Panc1 (cell line): ENCODE results near the gene PDE3A.

Source experiments
- POLR2AphosphoS5 ChIP-seq: IDR thresholded peaks from 2 replicates; pipeline ENCODE4 v1.6.1; 2012; ENCODE audit warnings: mild to moderate bottlenecking, low read depth, low read length, moderate library complexity
- REST ChIP-seq, 2 experiments: IDR thresholded peaks; 2 replicates each; pipeline ENCODE4 v1.6.1; 2011 to 2012; ENCODE audit warnings: low read depth in 2 of 2, control low read depth in 1 of 2, low read length in 1 of 2, mild to moderate bottlenecking in 1 of 2, moderate library complexity in 1 of 2; ENCODE audit not compliant: insufficient read depth in 1 of 2
- SIN3A ChIP-seq: IDR thresholded peaks from 2 replicates; pipeline ENCODE4 v1.6.1; 2012; ENCODE audit warnings: low read depth, mild to moderate bottlenecking, low read length, moderate library complexity, borderline replicate concordance; ENCODE audit not compliant: insufficient read depth
- TCF7L2 ChIP-seq: IDR thresholded peaks from 2 replicates; pipeline ENCODE4 v1.6.1; 2011; ENCODE audit warnings: mild to moderate bottlenecking, low read depth, low read length, inconsistent platforms
- TF ChIP-seq, protein P1 (sequence below): fragments of 450-650 bp; IDR thresholded peaks from 2 replicates; pipeline ENCODE4 v1.5.1; 2017; ENCODE audit warnings: mild to moderate bottlenecking

DNA sequence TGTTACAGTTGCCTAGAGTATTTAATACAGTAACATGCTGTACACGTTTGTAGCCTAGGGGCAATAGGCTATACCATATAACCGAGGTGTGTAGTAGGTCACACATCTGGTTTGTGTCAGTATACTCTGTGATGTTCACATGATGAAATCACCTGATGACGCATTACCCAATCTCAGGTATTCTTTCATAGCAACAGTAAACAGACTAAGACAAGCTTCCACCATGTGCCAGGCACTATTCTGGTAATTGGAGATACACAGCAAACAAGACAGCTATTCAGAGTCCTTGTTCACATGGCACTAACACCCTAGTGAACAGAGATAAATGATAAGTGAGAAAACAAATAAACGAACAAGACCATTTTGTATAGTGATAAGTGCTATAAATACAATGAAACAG, 3.8 kb upstream of the PDE3A start:
- TF ChIP-seq, protein P1, sequence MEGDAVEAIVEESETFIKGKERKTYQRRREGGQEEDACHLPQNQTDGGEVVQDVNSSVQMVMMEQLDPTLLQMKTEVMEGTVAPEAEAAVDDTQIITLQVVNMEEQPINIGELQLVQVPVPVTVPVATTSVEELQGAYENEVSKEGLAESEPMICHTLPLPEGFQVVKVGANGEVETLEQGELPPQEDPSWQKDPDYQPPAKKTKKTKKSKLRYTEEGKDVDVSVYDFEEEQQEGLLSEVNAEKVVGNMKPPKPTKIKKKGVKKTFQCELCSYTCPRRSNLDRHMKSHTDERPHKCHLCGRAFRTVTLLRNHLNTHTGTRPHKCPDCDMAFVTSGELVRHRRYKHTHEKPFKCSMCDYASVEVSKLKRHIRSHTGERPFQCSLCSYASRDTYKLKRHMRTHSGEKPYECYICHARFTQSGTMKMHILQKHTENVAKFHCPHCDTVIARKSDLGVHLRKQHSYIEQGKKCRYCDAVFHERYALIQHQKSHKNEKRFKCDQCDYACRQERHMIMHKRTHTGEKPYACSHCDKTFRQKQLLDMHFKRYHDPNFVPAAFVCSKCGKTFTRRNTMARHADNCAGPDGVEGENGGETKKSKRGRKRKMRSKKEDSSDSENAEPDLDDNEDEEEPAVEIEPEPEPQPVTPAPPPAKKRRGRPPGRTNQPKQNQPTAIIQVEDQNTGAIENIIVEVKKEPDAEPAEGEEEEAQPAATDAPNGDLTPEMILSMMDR, result no peak
- TF ChIP-seq REST (IDR thresholded peaks at IDR 0.05; ENCODE audit: insufficient read depth in 1 of 2, low read depth in 2 of 2, low read length in 1 of 2) (no peak), TCF7L2 (no peak), SIN3A (no peak), POLR2AphosphoS5 (no peak)
